ENCODE data around the gene KCND3.

Gene KCND3

DNA sequence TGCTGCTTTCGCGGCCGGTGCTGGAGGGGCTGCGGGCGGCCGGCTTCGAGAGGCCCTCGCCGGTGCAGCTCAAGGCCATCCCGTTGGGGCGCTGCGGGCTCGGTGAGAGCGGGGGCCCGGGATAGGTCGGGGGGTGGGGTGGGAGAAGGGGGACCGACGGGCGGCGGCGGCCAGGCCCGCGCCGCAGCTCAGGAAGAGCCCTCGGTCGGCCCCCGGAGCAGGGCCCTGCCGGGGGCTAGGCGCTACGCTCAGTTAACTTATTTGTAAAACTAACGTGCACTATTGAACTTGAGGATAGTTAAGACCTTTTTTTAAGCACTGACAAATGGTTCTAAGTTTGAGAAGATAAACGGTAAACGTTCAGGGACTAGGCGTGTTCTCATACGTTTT, 233.3 kb downstream of the KCND3 start:
- peak overlapping the region; percentile 89 to 96 for H3K4me3 ChIP-seq (ENCODE audit: low read depth in 1 of 2, low read length in 2 of 2)
- H3K27ac ChIP-seq (ENCODE audit: low read depth, low read length) = no peak overlapping the region
- H3K4me1 ChIP-seq (ENCODE audit: control insufficient read depth in 1 of 2, insufficient read depth in 2 of 2, low read length in 2 of 2) = peaks cover 24 to 33% of the 10 kb centered on the region in 2 donors
- H3K9me3 ChIP-seq (ENCODE audit: control insufficient read depth in 1 of 2, low read length in 2 of 2) = no peaks in the 10 kb centered on the region
- peaks cover 7 to 8% of the 10 kb centered on the region in 2 donors for H3K36me3 ChIP-seq (ENCODE audit: control insufficient read depth in 1 of 2, insufficient read depth in 2 of 2, low read length in 2 of 2)
- peak overlapping the region; percentile 90 to 91 for H3K9ac ChIP-seq (ENCODE audit: low read depth in 1 of 2, low read length in 2 of 2)
- H3K27me3 ChIP-seq (ENCODE audit: control insufficient read depth in 1 of 2, insufficient read depth in 2 of 2, low read length in 2 of 2) = no peaks in the 10 kb centered on the region

DNA sequence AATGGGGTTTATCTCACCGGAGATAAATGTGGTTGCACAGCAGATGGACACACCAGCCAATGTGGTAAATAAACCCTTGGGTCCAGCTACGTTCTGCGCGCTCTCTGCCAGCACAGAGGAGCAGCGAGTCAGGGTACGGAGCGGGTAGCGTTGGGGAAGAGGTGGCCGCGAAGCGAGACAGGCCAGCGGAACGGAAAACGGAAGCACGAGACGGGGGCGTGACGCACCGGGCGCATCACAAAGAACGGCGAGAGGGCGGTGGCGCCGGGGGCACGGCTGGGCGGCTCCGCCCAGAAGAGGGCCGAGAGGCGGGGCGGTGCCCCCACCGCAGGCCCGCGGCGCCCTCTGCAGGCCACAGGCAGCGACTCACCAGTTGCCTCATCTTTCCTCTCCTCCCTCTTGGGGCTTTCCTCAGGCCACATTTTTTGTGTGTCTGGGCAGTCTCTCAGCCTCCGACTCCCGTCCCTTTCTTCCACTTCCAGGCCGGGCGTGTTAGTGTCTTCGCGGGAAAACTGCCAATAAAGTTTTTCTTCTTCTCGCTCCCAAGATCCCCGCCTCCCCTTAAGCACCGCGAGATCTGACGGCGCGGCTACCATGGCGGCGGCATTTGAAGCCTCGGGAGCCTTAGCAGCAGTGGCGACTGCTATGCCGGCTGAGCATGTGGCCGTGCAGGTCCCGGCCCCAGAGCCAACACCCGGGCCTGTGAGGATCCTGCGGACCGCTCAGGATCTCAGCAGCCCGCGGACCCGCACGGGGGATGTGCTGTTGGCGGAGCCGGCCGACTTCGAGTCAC, 233.9 kb downstream of the KCND3 start, which contains the start of gene DDX20:
Gene DDX20, plus strand, starts transcription at position 571 of the 793 bp plus-strand sequence. Its CDS starts 24 bp downstream, at position 595.
- H3K9ac ChIP-seq (ENCODE audit: low read depth in 1 of 2, low read length in 2 of 2) = peak within 1 kb of the TSS; percentile 90 to 91
- peak within 1 kb of the TSS; percentile 95 for H3K27ac ChIP-seq (ENCODE audit: low read depth, low read length)
- no peaks in the 10 kb centered on the region for H3K27me3 ChIP-seq (ENCODE audit: control insufficient read depth in 1 of 2, insufficient read depth in 2 of 2, low read length in 2 of 2)
- H3K4me3 ChIP-seq (ENCODE audit: low read depth in 1 of 2, low read length in 2 of 2) = peak within 1 kb of the TSS; percentile 89 to 96
- peaks cover 3 to 4% of the 10 kb centered on the region in 2 donors for H3K36me3 ChIP-seq (ENCODE audit: control insufficient read depth in 1 of 2, insufficient read depth in 2 of 2, low read length in 2 of 2)
- no peaks in the 10 kb centered on the region for H3K9me3 ChIP-seq (ENCODE audit: control insufficient read depth in 1 of 2, low read length in 2 of 2)
- peaks cover 24 to 33% of the 10 kb centered on the region in 2 donors for H3K4me1 ChIP-seq (ENCODE audit: control insufficient read depth in 1 of 2, insufficient read depth in 2 of 2, low read length in 2 of 2)

DNA sequence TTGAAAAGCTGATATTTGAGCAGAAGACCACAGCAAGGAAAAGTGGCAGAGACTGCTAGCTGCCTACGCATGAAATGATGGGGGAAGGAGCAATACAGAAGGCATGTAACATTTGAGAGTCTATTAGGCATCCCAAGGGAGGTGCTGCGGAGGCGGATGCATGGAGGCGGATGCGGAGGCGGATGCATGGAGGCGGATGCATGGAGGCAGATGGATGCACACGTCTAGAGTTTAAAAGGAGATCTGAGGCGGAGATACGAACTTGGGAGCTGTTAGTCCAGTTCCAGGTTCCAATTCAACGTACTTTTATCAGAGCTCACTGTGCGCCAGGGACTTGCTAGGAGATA, 234.5 kb downstream of the KCND3 start:
- H3K27me3 ChIP-seq (ENCODE audit: control insufficient read depth in 1 of 2, insufficient read depth in 2 of 2, low read length in 2 of 2) = no peaks in the 10 kb centered on the region
- H3K9ac ChIP-seq (ENCODE audit: low read depth in 1 of 2, low read length in 2 of 2) = peak overlapping the region; percentile 90 to 91
- peak overlapping the region; percentile 89 to 96 for H3K4me3 ChIP-seq (ENCODE audit: low read depth in 1 of 2, low read length in 2 of 2)
- peaks cover 24 to 33% of the 10 kb centered on the region in 2 donors for H3K4me1 ChIP-seq (ENCODE audit: control insufficient read depth in 1 of 2, insufficient read depth in 2 of 2, low read length in 2 of 2)
- H3K9me3 ChIP-seq (ENCODE audit: control insufficient read depth in 1 of 2, low read length in 2 of 2) = no peaks in the 10 kb centered on the region
- peaks cover 0 to under 1% of the 10 kb centered on the region in 2 donors for H3K36me3 ChIP-seq (ENCODE audit: control insufficient read depth in 1 of 2, insufficient read depth in 2 of 2, low read length in 2 of 2)
- H3K27ac ChIP-seq (ENCODE audit: low read depth, low read length) = peak overlapping the region; percentile 95

DNA sequence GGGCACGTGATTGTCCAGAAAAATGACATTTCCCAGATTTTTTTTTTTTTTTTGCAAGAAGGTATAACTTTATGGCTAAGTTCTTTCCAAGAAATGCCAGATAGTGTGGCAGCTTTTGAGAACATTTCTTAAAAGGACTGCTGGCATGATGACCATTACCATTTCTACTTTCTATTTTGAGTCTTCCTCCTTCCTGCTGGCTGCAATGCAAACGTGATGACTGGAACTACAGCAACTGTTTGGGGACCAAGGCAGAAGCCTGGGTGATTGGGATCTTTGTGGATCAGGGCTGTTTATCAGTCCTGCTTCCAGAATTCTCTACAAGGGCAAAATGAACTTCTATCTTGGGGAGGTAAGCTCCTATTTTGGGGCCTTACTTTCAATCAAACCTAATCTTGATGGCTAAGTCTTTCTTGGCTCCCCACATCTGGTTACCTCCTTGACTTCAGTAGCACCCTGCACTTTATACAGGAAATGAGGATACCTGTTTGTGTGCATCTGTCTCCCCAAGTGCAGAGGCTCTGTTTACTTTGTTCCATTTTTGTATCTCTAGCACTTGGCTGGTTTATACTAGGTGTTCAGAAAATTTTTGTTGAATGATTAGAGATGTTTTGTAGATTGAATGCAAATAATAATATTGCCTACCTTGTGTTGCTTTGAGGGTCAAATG, 237.4 kb downstream of the KCND3 start:
- H3K27ac ChIP-seq (ENCODE audit: low read depth, low read length) = no peak overlapping the region

DNA sequence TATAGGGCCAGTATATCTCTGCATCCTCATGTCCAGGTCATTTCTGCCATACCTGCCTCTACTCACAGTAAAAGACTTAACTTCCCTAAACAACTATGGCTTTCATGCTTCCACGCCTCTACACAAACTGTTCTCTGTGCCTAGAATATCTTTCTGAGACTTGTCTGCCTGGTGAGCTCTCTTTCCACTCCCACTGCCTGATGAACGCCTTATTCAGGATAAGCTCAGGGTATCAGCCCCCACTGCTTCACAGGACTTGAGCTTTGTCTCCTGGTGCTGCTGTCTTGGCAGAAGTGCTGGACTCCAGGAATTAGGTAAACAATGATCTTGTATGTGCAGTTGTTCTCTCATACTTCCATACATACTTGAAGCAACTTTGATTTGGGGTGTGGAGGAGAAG, 238.6 kb downstream of the KCND3 start:
- Histone ChIP-seq H3K4me1 (ENCODE audit: control insufficient read depth in 1 of 2, insufficient read depth in 2 of 2, low read length in 2 of 2) (peaks cover 6 to 9% of the 10 kb centered on the region in 2 donors), H3K4me3 (ENCODE audit: low read depth in 1 of 2, low read length in 2 of 2) (no peak overlapping the region), H3K27me3 (ENCODE audit: control insufficient read depth in 1 of 2, insufficient read depth in 2 of 2, low read length in 2 of 2) (no peaks in the 10 kb centered on the region), H3K27ac (ENCODE audit: low read depth, low read length) (no peak overlapping the region), H3K9me3 (ENCODE audit: control insufficient read depth in 1 of 2, low read length in 2 of 2) (no peaks in the 10 kb centered on the region), H3K9ac (ENCODE audit: low read depth in 1 of 2, low read length in 2 of 2) (no peak overlapping the region), H3K36me3 (ENCODE audit: control insufficient read depth in 1 of 2, insufficient read depth in 2 of 2, low read length in 2 of 2) (no peaks in the 10 kb centered on the region)

More for the DNA sequence above, 237.4 kb downstream of the KCND3 start:
- no peak overlapping the region for H3K4me3 ChIP-seq (ENCODE audit: low read depth in 1 of 2, low read length in 2 of 2)
- no peaks in the 10 kb centered on the region for H3K27me3 ChIP-seq (ENCODE audit: control insufficient read depth in 1 of 2, insufficient read depth in 2 of 2, low read length in 2 of 2)
- no peaks in the 10 kb centered on the region for H3K36me3 ChIP-seq (ENCODE audit: control insufficient read depth in 1 of 2, insufficient read depth in 2 of 2, low read length in 2 of 2)
- no peak overlapping the region for H3K9ac ChIP-seq (ENCODE audit: low read depth in 1 of 2, low read length in 2 of 2)
- H3K4me1 ChIP-seq (ENCODE audit: control insufficient read depth in 1 of 2, insufficient read depth in 2 of 2, low read length in 2 of 2) = peaks cover 13 to 17% of the 10 kb centered on the region in 2 donors
- H3K9me3 ChIP-seq (ENCODE audit: control insufficient read depth in 1 of 2, low read length in 2 of 2) = no peaks in the 10 kb centered on the region

DNA sequence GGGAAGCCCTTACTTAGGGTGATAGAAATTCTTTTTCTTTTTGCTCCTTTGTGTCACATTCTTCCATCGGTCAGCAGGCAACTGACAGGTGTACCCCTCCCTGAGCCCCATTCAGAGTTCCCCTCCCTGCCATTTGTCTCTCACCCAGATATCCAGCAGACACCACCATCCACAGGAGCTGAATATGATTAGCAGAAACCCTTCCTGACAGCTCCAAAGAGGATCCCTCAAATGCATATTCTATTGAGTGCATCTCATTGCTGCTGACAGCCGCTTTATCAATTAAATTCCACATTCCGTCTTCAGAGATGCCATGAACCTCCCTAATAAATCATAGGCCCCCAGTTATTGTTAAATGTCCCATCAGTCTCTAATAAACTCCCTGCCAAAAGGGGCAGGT, 239.8 kb downstream of the KCND3 start:
- H3K4me3 ChIP-seq (ENCODE audit: low read depth in 1 of 2, low read length in 2 of 2) = no peak overlapping the region
- H3K36me3 ChIP-seq (ENCODE audit: control insufficient read depth in 1 of 2, insufficient read depth in 2 of 2, low read length in 2 of 2) = no peaks in the 10 kb centered on the region
- no peak overlapping the region for H3K27ac ChIP-seq (ENCODE audit: low read depth, low read length)
- H3K9me3 ChIP-seq (ENCODE audit: control insufficient read depth in 1 of 2, low read length in 2 of 2) = no peaks in the 10 kb centered on the region
- no peak overlapping the region for H3K9ac ChIP-seq (ENCODE audit: low read depth in 1 of 2, low read length in 2 of 2)
- H3K4me1 ChIP-seq (ENCODE audit: control insufficient read depth in 1 of 2, insufficient read depth in 2 of 2, low read length in 2 of 2) = peaks cover 2% of the 10 kb centered on the region in 2 donors
- no peaks in the 10 kb centered on the region for H3K27me3 ChIP-seq (ENCODE audit: control insufficient read depth in 1 of 2, insufficient read depth in 2 of 2, low read length in 2 of 2)

DNA sequence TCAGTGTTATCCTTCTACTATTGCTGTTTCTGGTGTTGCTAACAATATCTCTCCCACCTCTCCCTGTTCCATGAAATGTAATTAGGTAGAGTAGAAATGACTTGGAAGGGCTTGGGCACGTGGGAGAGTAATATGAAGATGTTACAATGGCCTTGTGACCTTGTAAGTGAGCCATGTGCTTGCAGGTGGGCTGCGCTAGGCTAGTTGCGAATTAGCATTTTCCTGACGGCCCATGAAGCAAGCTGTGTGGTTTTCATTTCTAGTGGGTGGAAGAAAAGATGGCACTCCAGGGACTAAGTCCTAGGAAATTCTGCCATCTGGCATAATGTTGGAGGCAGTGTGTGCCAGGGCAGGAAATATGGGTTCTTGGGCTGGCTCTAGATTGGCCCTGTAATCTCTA, 241.5 kb downstream of the KCND3 start:
- no peaks in the 10 kb centered on the region for H3K9me3 ChIP-seq (ENCODE audit: control insufficient read depth in 1 of 2, low read length in 2 of 2)
- no peak overlapping the region for H3K27ac ChIP-seq (ENCODE audit: low read depth, low read length)
- H3K4me1 ChIP-seq (ENCODE audit: control insufficient read depth in 1 of 2, insufficient read depth in 2 of 2, low read length in 2 of 2) = no peaks in the 10 kb centered on the region
- H3K27me3 ChIP-seq (ENCODE audit: control insufficient read depth in 1 of 2, insufficient read depth in 2 of 2, low read length in 2 of 2) = peaks cover 0 to 10% of the 10 kb centered on the region in 2 donors
- no peak overlapping the region for H3K4me3 ChIP-seq (ENCODE audit: low read depth in 1 of 2, low read length in 2 of 2)
- no peak overlapping the region for H3K9ac ChIP-seq (ENCODE audit: low read depth in 1 of 2, low read length in 2 of 2)
- H3K36me3 ChIP-seq (ENCODE audit: control insufficient read depth in 1 of 2, insufficient read depth in 2 of 2, low read length in 2 of 2) = no peaks in the 10 kb centered on the region

DNA sequence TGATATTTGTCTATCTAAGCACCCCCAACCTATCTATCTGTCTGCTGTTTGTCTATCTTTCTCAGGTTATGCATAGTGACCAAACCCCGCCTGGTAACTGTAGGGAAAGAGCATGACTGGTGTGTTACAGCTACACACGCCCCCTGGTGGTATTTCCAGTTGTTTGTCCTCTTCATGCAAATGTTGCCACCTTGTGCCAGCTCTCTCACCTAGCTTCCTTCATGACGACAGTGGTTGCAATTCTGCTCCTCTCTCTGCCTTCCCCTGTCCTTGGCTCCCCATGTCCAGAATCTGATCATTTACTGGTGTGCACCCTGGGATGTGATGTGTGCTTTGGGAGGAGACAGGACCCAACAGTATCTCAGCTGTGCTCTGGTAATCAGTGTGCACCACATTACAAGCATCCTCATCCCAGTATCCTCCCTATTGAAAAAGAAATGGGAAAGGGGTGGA, 242.2 kb downstream of the KCND3 start:
- H3K27me3 ChIP-seq (ENCODE audit: control insufficient read depth in 1 of 2, insufficient read depth in 2 of 2, low read length in 2 of 2) = peaks cover 0 to 12% of the 10 kb centered on the region in 2 donors
- H3K4me3 ChIP-seq (ENCODE audit: low read depth in 1 of 2, low read length in 2 of 2) = no peak overlapping the region
- no peak overlapping the region for H3K27ac ChIP-seq (ENCODE audit: low read depth, low read length)
- H3K36me3 ChIP-seq (ENCODE audit: control insufficient read depth in 1 of 2, insufficient read depth in 2 of 2, low read length in 2 of 2) = no peaks in the 10 kb centered on the region
- H3K9ac ChIP-seq (ENCODE audit: low read depth in 1 of 2, low read length in 2 of 2) = no peak overlapping the region
- no peaks in the 10 kb centered on the region for H3K9me3 ChIP-seq (ENCODE audit: control insufficient read depth in 1 of 2, low read length in 2 of 2)
- no peaks in the 10 kb centered on the region for H3K4me1 ChIP-seq (ENCODE audit: control insufficient read depth in 1 of 2, insufficient read depth in 2 of 2, low read length in 2 of 2)

DNA sequence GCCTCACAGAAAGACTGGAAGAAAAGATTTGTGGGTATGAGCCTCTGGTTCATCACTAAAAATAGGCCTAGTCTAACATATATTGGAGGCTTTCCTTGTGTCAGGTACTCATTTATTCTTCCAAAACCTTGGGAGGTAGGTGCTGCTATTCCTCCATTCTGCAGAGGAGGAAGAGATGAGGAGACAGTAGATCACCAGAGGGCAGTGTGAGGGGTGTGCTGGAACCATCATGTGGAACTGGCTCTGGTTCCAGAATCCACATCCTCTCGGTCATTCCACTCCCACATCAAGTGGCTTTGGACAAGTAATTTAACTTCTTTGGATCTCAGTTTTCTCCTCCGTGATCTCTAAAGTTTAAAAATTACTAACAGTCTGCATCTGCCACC, 242.9 kb downstream of the KCND3 start:
- Histone ChIP-seq H3K27ac (ENCODE audit: low read depth, low read length) (no peak overlapping the region), H3K27me3 (ENCODE audit: control insufficient read depth in 1 of 2, insufficient read depth in 2 of 2, low read length in 2 of 2) (peaks cover 0 to 12% of the 10 kb centered on the region in 2 donors), H3K4me3 (ENCODE audit: low read depth in 1 of 2, low read length in 2 of 2) (no peak overlapping the region), H3K36me3 (ENCODE audit: control insufficient read depth in 1 of 2, insufficient read depth in 2 of 2, low read length in 2 of 2) (no peaks in the 10 kb centered on the region), H3K9me3 (ENCODE audit: control insufficient read depth in 1 of 2, low read length in 2 of 2) (no peaks in the 10 kb centered on the region), H3K9ac (ENCODE audit: low read depth in 1 of 2, low read length in 2 of 2) (no peak overlapping the region), H3K4me1 (ENCODE audit: control insufficient read depth in 1 of 2, insufficient read depth in 2 of 2, low read length in 2 of 2) (no peaks in the 10 kb centered on the region)

Measured in duodenal mucosa (tissue), 2 donors.